GM12878 (cell line): Measurements from ENCODE around the gene OCA2.

Experiments used
- ATF7 ChIP-seq: fragments of 450-650 bp; IDR thresholded peaks from 2 replicates; pipeline ENCODE4 v1.6.1; 2016; ENCODE audit warnings: low read depth, mild to moderate bottlenecking
- CHD1 ChIP-seq: IDR thresholded peaks from 2 replicates; pipeline ENCODE4 v1.6.1; 2012; ENCODE audit warnings: low read depth, low read length, improper control_type of control experiment
- CHD4 ChIP-seq: fragments of 200-600 bp; sonication (generic); IDR thresholded peaks from 2 replicates; pipeline ENCODE4 v1.6.1; 2016; ENCODE audit warnings: mild to moderate bottlenecking
- CREB1 ChIP-seq: IDR thresholded peaks from 2 replicates; pipeline ENCODE4 v1.6.1; 2012; ENCODE audit warnings: low read depth, mild to moderate bottlenecking, inconsistent platforms
- CTCF ChIP-seq, 3 experiments: IDR thresholded peaks in 2 of 3; conservative IDR thresholded peaks in 1 of 3; 2 replicates each; pipeline ENCODE4 v1.5.1; 2011; ENCODE audit warnings: low read depth in 3 of 3, low read length in 3 of 3, mild to moderate bottlenecking in 3 of 3, control low read depth in 2 of 3, moderate library complexity in 2 of 3, inconsistent platforms in 1 of 3, mixed read lengths in 1 of 3; ENCODE audit not compliant: control insufficient read depth in 2 of 3, insufficient read depth in 1 of 3; ENCODE audit errors: extremely low read depth in 1 of 3
- FOXM1 ChIP-seq: IDR thresholded peaks from 2 replicates; pipeline ENCODE4 v1.6.1; 2012; ENCODE audit warnings: low read depth, mild to moderate bottlenecking, inconsistent platforms, low read length, moderate library complexity
- HCFC1 ChIP-seq: fragments of 150-350 bp; IDR thresholded peaks from 2 replicates; pipeline ENCODE4 v1.6.1; 2014; ENCODE audit warnings: low read length
- MYC ChIP-seq: IDR thresholded peaks from 2 replicates; pipeline ENCODE4 v1.6.1; 2011; ENCODE audit warnings: mild to moderate bottlenecking, low read length, moderate library complexity, inconsistent platforms; ENCODE audit not compliant: insufficient read depth, insufficient replicate concordance, insufficient read length, severe bottlenecking

DNA sequence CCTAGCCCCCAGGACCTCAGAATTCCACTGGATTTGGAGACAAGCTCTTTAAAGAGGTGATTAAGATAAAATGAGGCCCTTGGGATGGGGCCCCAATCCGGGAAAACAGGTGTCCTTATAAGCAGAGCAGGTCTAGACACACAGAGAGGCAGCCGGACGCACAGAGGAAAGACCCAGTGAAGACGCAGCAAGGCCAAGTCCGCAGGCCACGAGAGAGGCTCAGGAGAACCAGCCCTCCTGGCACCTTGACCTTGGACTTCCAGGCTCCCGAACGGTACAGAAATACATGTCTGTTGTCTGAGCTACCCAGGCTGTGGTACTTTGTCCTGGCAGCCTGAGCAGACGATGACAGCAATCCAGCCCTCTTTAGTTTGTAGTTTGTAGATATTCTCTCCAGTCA lies 324.5 kb downstream of the OCA2 start:
- TF ChIP-seq CTCF (IDR thresholded peaks at IDR 0.05 in 2 of 3, conservative IDR thresholded peaks at IDR 0.05 in 1 of 3; ENCODE audit: control insufficient read depth in 2 of 3, extremely low read depth in 1 of 3, insufficient read depth in 1 of 3, low read depth in 3 of 3, low read length in 3 of 3) (no peak), CREB1 (no peak), FOXM1 (no peak), ATF7 (no peak), CHD1 (no peak), MYC (no peak), HCFC1 (no peak), CHD4 (no peak)
